Glomerular endothelial cell (primary cell): ENCODE measurements around the gene C16orf78. TPM values are rescaled to one million over a fixed set of nuclear protein-coding genes. Genes with fewer than 3 reads are reported as not detected.

Source experiments
- DNase-seq: peaks from one replicate; pipeline ENCODE4 v3.0.0-alpha.2; 2011; ENCODE audit warnings: low read depth, low spot score; ENCODE audit errors: extremely low read depth
- total RNA-seq: library from RNA; depleted of rRNA; stranded (reverse); fragments of >200 nt; gene quantifications from 2 replicates; pipeline ENCODE4 v1.2.3, GENCODE V29; 2015

Gene C16orf78
- total RNA-seq, result not detected in 2 replicates

GRCh38 chr16:49373504-49373903, at the start of gene C16orf78:
TSS of gene C16orf78 (plus strand) at chr16:49373804. CDS start at chr16:49373940, 136 bp downstream.
- DNase-seq, result no peak

- no peak for DNase-seq
Observed at GRCh38 chr16:49324703-49325102, 48.9 kb upstream of the C16orf78 start.

GRCh38 chr16:49327466-49327865, 46.1 kb upstream of the C16orf78 start:
- no peak for DNase-seq

- no peak for DNase-seq
Observed at GRCh38 chr16:49328325-49328724, 45.3 kb upstream of the C16orf78 start.

- DNase-seq, result no peak
Observed at GRCh38 chr16:49330562-49331201, 42.9 kb upstream of the C16orf78 start.

GRCh38 chr16:49332589-49333258, 40.9 kb upstream of the C16orf78 start:
- DNase-seq, result no peak

- DNase-seq, result no peak
Observed at GRCh38 chr16:49333259-49333597, 40.4 kb upstream of the C16orf78 start.

- no peak for DNase-seq
Observed at GRCh38 chr16:49335828-49336227, 37.8 kb upstream of the C16orf78 start.

- no peak for DNase-seq
Observed at GRCh38 chr16:49336581-49336980, 37.0 kb upstream of the C16orf78 start.

- DNase-seq, result no peak
Observed at GRCh38 chr16:49337814-49338350, 35.7 kb upstream of the C16orf78 start.

GRCh38 chr16:49338611-49339265, 34.9 kb upstream of the C16orf78 start:
- DNase-seq, result no peak

- DNase-seq, result no peak
Observed at GRCh38 chr16:49340466-49340865, 33.1 kb upstream of the C16orf78 start.

- DNase-seq, result no peak
Observed at GRCh38 chr16:49341706-49342105, 31.9 kb upstream of the C16orf78 start.

- no peak for DNase-seq
Observed at GRCh38 chr16:49342336-49343265, 31.0 kb upstream of the C16orf78 start.

GRCh38 chr16:49343291-49343690, 30.3 kb upstream of the C16orf78 start:
- DNase-seq, result no peak

- no peak for DNase-seq
Observed at GRCh38 chr16:49344401-49344800, 29.2 kb upstream of the C16orf78 start.

- DNase-seq, result no peak
Observed at GRCh38 chr16:49345829-49346228, 27.8 kb upstream of the C16orf78 start.

GRCh38 chr16:49346459-49346858, 27.1 kb upstream of the C16orf78 start:
- no peak for DNase-seq

- DNase-seq, result no peak
Observed at GRCh38 chr16:49347476-49347875, 26.1 kb upstream of the C16orf78 start.

GRCh38 chr16:49348408-49349176, 25.0 kb upstream of the C16orf78 start:
- no peak for DNase-seq
